Mesenchymal stem cell (in vitro differentiated cells and primary cell): ENCODE measurements around the gene CNDP1.

Experiments used
- DNase-seq: peaks from one replicate; pipeline ENCODE4 v3.0.0-alpha.2; 2013
- H2AFZ ChIP-seq: one replicate; pipeline ENCODE4 v1.6.1; 2013; ENCODE audit warnings: low read depth, mild to moderate bottlenecking, control low read depth, inconsistent platforms, low read length, moderate library complexity
- H2AK5ac ChIP-seq: 2 replicates; pipeline ENCODE4 v1.6.1; 2013; ENCODE audit warnings: low read length, moderate library complexity, mild to moderate bottlenecking, inconsistent platforms; ENCODE audit not compliant: severe bottlenecking
- H2BK120ac ChIP-seq: one replicate; pipeline ENCODE4 v1.6.1; 2013; ENCODE audit warnings: low read depth, mild to moderate bottlenecking, inconsistent platforms, low read length, moderate library complexity
- H2BK12ac ChIP-seq, 2 experiments: one replicate each; pipeline ENCODE4 v1.6.1; 2013; ENCODE audit warnings: inconsistent platforms in 2 of 2, low read length in 2 of 2, mild to moderate bottlenecking in 2 of 2, moderate library complexity in 2 of 2, control low read depth in 1 of 2
- H2BK15ac ChIP-seq: one replicate; pipeline ENCODE4 v1.6.1; 2013; ENCODE audit warnings: mild to moderate bottlenecking, low read depth, inconsistent platforms; ENCODE audit not compliant: poor library complexity, severe bottlenecking
- H2BK5ac ChIP-seq: 2 replicates; pipeline ENCODE4 v1.6.1; 2013; ENCODE audit warnings: low read depth, mild to moderate bottlenecking, low read length, control low read depth, inconsistent platforms; ENCODE audit not compliant: poor library complexity, severe bottlenecking
- H3K14ac ChIP-seq, 2 experiments: one replicate each; pipeline ENCODE4 v1.6.1; 2013; ENCODE audit warnings: inconsistent platforms in 2 of 2, low read length in 2 of 2, control low read depth in 1 of 2, mild to moderate bottlenecking in 1 of 2, moderate library complexity in 1 of 2
- H3K18ac ChIP-seq, 2 experiments: one replicate each; pipeline ENCODE4 v1.6.1; 2013; ENCODE audit warnings: inconsistent platforms in 2 of 2, low read length in 2 of 2, control low read depth in 1 of 2, low read depth in 1 of 2, mild to moderate bottlenecking in 1 of 2
- H3K23ac ChIP-seq, 2 experiments: one replicate each; pipeline ENCODE4 v1.6.1; 2013; ENCODE audit warnings: inconsistent platforms in 2 of 2, low read length in 2 of 2, mild to moderate bottlenecking in 2 of 2, moderate library complexity in 2 of 2, control low read depth in 1 of 2
- H3K27ac ChIP-seq: 2 replicates; pipeline ENCODE4 v1.5.1; 2013; ENCODE audit warnings: mild to moderate bottlenecking, moderate library complexity, low read length, control low read depth, inconsistent platforms; ENCODE audit not compliant: poor library complexity, severe bottlenecking
- H3K27me3 ChIP-seq, 2 experiments: 2 replicates each; pipeline versions ENCODE4 v1.6.1 to v1.7.0; 2013; ENCODE audit warnings: low read length in 2 of 2, mild to moderate bottlenecking in 2 of 2, moderate library complexity in 2 of 2, control low read depth in 1 of 2, inconsistent platforms in 1 of 2; ENCODE audit not compliant: control insufficient read depth in 1 of 2, insufficient read depth in 1 of 2
- H3K36me3 ChIP-seq, 2 experiments: 2 replicates each; pipeline versions ENCODE4 v1.6.1 to v1.7.0; 2013; ENCODE audit warnings: low read length in 2 of 2, control low read depth in 1 of 2, inconsistent platforms in 1 of 2, low read depth in 1 of 2, mild to moderate bottlenecking in 1 of 2; ENCODE audit not compliant: insufficient read depth in 2 of 2, control insufficient read depth in 1 of 2
- H3K4ac ChIP-seq, 2 experiments: one replicate each; pipeline ENCODE4 v1.6.1; 2013; ENCODE audit warnings: inconsistent platforms in 2 of 2, low read length in 2 of 2, mild to moderate bottlenecking in 2 of 2, moderate library complexity in 2 of 2, control low read depth in 1 of 2, low read depth in 1 of 2
- H3K4me1 ChIP-seq: 2 replicates; pipeline ENCODE4 v1.6.1; 2013; ENCODE audit warnings: low read depth, low read length, control low read depth; ENCODE audit not compliant: control insufficient read depth, insufficient read depth
- H3K4me2 ChIP-seq: 2 replicates; pipeline ENCODE4 v1.6.1; 2013; ENCODE audit warnings: low read length, mild to moderate bottlenecking, inconsistent platforms; ENCODE audit not compliant: poor library complexity, severe bottlenecking
- H3K4me3 ChIP-seq, 2 experiments: 2 replicates each; pipeline versions ENCODE4 v1.5.1 to v1.7.0; 2013; ENCODE audit warnings: low read length in 2 of 2, mild to moderate bottlenecking in 2 of 2, control low read depth in 1 of 2, low read depth in 1 of 2; ENCODE audit not compliant: insufficient read depth in 1 of 2
- H3K79me1 ChIP-seq: replicated peaks from 2 replicates; pipeline ENCODE4 v1.6.1; 2013; ENCODE audit warnings: mild to moderate bottlenecking, control low read depth, low read length, inconsistent platforms; ENCODE audit not compliant: poor library complexity, severe bottlenecking
- H3K9ac ChIP-seq: 2 replicates; pipeline ENCODE4 v1.7.0; 2013; ENCODE audit warnings: mild to moderate bottlenecking, low read length, moderate library complexity
- H3K9me3 ChIP-seq: 2 replicates; pipeline ENCODE4 v1.7.0; 2013; ENCODE audit warnings: mild to moderate bottlenecking, low read length; ENCODE audit not compliant: control insufficient read depth
- H4K8ac ChIP-seq: one replicate; pipeline ENCODE4 v1.6.1; 2013; ENCODE audit warnings: inconsistent platforms, mild to moderate bottlenecking, low read length, moderate library complexity
- H4K91ac ChIP-seq: one replicate; pipeline ENCODE4 v1.6.1; 2013; ENCODE audit warnings: mild to moderate bottlenecking, low read length, inconsistent platforms
- WGBS: methylation state at CpG from one replicate; pipeline ENCODE4 v1.1.7; 2013; ENCODE audit warnings: mixed read lengths; 5-methylcytosine and 5-hydroxymethylcytosine counted together

The CNDP1 gene

DNA sequence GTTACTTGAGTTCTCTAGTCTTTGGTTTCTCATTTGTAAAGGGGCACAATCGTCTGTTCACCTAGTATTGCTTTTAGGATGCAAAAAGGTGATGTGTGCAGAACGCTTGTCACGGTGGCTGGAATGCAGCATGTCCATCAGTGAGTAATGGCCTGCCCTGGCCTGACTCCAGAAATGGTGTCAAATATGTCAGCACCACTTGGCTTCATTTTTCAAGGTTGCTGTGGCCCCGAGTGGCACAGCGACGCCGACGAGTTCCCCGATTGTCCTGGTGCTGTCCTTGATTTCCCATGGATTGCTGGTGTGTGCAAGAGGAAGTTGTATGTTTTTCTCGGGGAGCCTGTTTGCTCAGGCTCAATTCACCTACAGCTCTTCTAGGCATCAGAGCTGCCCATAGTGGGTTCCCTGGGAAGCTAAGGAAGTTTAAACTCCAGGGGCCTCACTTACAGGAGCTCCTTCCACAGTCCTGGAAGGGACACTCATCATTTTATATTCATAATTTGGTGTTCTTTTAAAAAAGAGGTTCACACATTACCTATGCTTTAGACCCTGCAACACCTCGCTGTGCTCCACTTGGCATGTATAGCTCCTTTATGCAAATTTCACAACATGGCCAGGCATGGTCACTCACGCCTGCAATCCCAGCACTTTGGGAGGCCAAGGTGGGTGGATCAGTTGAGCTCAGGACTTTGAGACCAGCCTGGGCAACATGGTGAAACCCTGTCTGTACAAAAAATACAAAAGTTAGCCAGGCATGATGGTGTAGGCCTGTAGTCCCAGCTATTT, 37.8 kb downstream of the CNDP1 start:
- no peak for DNase-seq
- no peak overlapping the region for H2BK12ac ChIP-seq
- 90% methylated on average over 12 of the region's 12 CpGs for WGBS
- H3K4me2 ChIP-seq, result no peak overlapping the region
- H3K36me3 ChIP-seq, result no peaks in the 10 kb centered on the region
- no peaks in the 10 kb centered on the region for H3K79me1 ChIP-seq
- H3K27ac ChIP-seq, result no peak overlapping the region
- no peak overlapping the region for H3K4ac ChIP-seq
- no peak overlapping the region for H3K18ac ChIP-seq
- H3K23ac ChIP-seq, result no peak overlapping the region
- H3K9ac ChIP-seq, result no peak overlapping the region
- no peak overlapping the region for H4K8ac ChIP-seq
- peaks cover 4% of the 10 kb centered on the region for H3K9me3 ChIP-seq
- H2BK120ac ChIP-seq, result no peak overlapping the region
- no peak overlapping the region for H3K14ac ChIP-seq
- H3K4me1 ChIP-seq, result no peaks in the 10 kb centered on the region
- H2AFZ ChIP-seq, result no peak overlapping the region
- H2BK5ac ChIP-seq, result no peak overlapping the region
- no peak overlapping the region for H2AK5ac ChIP-seq
- peaks cover 0 to 63% of the 10 kb centered on the region in 2 experiments for H3K27me3 ChIP-seq
- no peak overlapping the region for H4K91ac ChIP-seq
- no peak overlapping the region for H2BK15ac ChIP-seq
- no peak overlapping the region for H3K4me3 ChIP-seq

DNA sequence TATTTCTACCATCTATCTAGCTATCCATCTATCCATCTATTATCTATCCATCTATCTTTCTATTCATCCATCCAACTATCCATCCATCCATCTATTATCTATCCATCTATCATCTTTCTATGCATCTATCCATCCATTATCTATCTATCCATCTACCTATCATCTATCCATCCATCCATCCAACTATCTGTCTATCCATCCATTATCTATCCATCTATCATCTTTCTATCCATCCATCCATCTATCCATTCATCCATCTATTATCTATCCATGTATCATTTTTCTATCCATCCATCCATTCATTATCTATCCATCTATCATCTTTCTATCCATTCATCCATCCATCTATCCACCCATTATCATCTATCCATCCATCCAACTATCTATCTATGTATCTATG, 38.8 kb downstream of the CNDP1 start:
- Histone ChIP-seq H3K23ac (no peak overlapping the region), H3K36me3 (no peaks in the 10 kb centered on the region), H3K79me1 (no peaks in the 10 kb centered on the region), H2BK120ac (no peak overlapping the region), H3K18ac (no peak overlapping the region), H2BK5ac (no peak overlapping the region), H3K4ac (no peak overlapping the region), H3K4me3 (no peak overlapping the region), H3K4me2 (no peak overlapping the region), H2BK15ac (no peak overlapping the region), H3K9ac (no peak overlapping the region), H3K27me3 (peaks cover 3 to 69% of the 10 kb centered on the region in 2 experiments), H3K9me3 (peaks cover 4% of the 10 kb centered on the region), H4K91ac (no peak overlapping the region), H4K8ac (no peak overlapping the region), H2AFZ (no peak overlapping the region), H3K27ac (no peak overlapping the region), H3K4me1 (no peaks in the 10 kb centered on the region), H2AK5ac (no peak overlapping the region), H2BK12ac (no peak overlapping the region), H3K14ac (no peak overlapping the region)
- DNase-seq, result no peak

GRCh38 chr18:74574916-74575315, 40.6 kb downstream of the CNDP1 start:
- no peaks in the 10 kb centered on the region for H3K9me3 ChIP-seq
- H3K18ac ChIP-seq, result no peak overlapping the region
- H3K4me3 ChIP-seq, result no peak overlapping the region
- H4K8ac ChIP-seq, result no peak overlapping the region
- WGBS, result 93% methylated on average over 2 of the region's 2 CpGs
- H4K91ac ChIP-seq, result no peak overlapping the region
- no peak overlapping the region for H3K23ac ChIP-seq
- no peak overlapping the region for H2AK5ac ChIP-seq
- H3K9ac ChIP-seq, result no peak overlapping the region
- H2BK5ac ChIP-seq, result no peak overlapping the region
- peaks cover 13 to 65% of the 10 kb centered on the region in 2 experiments for H3K27me3 ChIP-seq
- H2BK120ac ChIP-seq, result no peak overlapping the region
- no peak overlapping the region for H2BK15ac ChIP-seq
- H3K14ac ChIP-seq, result no peak overlapping the region
- H3K4me2 ChIP-seq, result no peak overlapping the region
- no peaks in the 10 kb centered on the region for H3K79me1 ChIP-seq
- H3K4me1 ChIP-seq, result no peaks in the 10 kb centered on the region
- no peak overlapping the region for H3K4ac ChIP-seq
- H2BK12ac ChIP-seq, result no peak overlapping the region
- no peaks in the 10 kb centered on the region for H3K36me3 ChIP-seq
- no peak for DNase-seq
- no peak overlapping the region for H3K27ac ChIP-seq
- no peak overlapping the region for H2AFZ ChIP-seq

DNA sequence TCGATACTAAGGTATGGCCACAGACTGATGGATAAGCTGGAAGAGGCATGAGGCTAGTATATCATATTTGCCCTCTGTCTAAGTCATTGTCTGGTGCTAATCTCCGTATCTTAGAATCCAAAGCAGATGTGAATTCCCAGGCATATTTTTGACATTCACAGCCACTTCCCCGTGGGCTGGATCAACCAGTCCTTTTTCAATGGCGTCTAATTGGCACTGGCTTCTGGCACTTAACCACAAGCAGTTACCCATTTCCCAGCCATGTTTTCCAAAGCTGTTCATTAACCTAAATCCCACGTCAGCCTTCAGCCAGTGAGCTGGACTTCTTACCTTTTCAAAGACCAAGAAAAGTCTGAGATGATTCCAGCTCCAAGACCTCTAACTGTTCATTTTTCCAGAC, 42.7 kb downstream of the CNDP1 start:
- Histone ChIP-seq H3K27ac (no peak overlapping the region), H3K4ac (no peak overlapping the region), H3K9ac (no peak overlapping the region), H3K79me1 (no peaks in the 10 kb centered on the region), H2BK5ac (no peak overlapping the region), H2BK15ac (no peak overlapping the region), H3K23ac (no peak overlapping the region), H2AK5ac (no peak overlapping the region), H3K27me3 (peaks cover 18 to 63% of the 10 kb centered on the region in 2 experiments), H3K18ac (no peak overlapping the region), H3K4me2 (no peak overlapping the region), H4K91ac (no peak overlapping the region), H4K8ac (no peak overlapping the region), H3K9me3 (no peaks in the 10 kb centered on the region), H2BK12ac (no peak overlapping the region), H2AFZ (no peak overlapping the region), H2BK120ac (no peak overlapping the region), H3K4me1 (no peaks in the 10 kb centered on the region), H3K14ac (no peak overlapping the region), H3K36me3 (no peaks in the 10 kb centered on the region), H3K4me3 (no peak overlapping the region)
- 63% methylated on average over 5 of the region's 5 CpGs for WGBS
- no peak for DNase-seq
